OCI-LY1 (cell line): ENCODE measurements around the gene PCED1B.

Experiments
- EZH2 ChIP-seq: fragments of 200-600 bp; sonication (generic), shearing (Covaris generic); IDR thresholded peaks from 2 replicates; pipeline ENCODE4 v1.8.0; 2017; ENCODE audit warnings: borderline replicate concordance, mixed run types, mild to moderate bottlenecking, antibody characterized with exemption, low read length, moderate library complexity, mixed read lengths
- TF ChIP-seq, protein P1 (sequence below): fragments of 200-600 bp; sonication (generic), shearing (Covaris generic); IDR thresholded peaks from 2 replicates; pipeline ENCODE4 v1.5.1; 2017; ENCODE audit warnings: mild to moderate bottlenecking, antibody characterized with exemption, low read length, moderate library complexity, mixed read lengths

DNA sequence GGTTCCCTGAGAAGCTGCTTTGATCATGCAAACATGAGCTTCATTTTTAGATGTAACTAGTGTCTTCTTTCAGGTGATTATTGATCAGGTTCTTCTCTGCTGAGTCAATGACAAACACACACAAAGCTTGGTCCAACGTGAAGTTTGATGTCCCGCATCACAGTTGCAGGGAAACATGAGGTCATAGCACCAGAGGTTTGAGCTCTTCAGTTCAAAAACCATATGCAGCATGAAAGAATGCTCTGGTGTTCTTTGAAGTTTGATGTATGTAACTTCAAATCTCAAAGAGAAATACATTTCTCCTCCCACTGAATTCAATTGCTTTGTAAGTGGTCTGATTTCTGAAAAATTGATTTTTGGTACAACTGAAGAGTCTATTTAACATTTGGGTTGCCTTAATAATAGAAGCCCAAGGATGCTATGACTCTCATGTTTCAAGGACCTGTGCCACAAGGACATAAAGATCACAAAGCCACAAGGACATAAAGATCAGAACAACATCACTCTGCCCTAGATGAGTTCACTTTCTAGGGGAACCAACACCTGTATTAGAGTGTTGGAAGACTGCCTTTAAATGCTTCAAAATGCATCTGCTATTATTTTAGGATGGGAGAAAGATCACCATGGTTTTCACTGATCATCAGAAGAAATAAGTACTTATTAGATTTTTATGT is 31.4 kb downstream of the PCED1B start:
- TF ChIP-seq, protein P1, sequence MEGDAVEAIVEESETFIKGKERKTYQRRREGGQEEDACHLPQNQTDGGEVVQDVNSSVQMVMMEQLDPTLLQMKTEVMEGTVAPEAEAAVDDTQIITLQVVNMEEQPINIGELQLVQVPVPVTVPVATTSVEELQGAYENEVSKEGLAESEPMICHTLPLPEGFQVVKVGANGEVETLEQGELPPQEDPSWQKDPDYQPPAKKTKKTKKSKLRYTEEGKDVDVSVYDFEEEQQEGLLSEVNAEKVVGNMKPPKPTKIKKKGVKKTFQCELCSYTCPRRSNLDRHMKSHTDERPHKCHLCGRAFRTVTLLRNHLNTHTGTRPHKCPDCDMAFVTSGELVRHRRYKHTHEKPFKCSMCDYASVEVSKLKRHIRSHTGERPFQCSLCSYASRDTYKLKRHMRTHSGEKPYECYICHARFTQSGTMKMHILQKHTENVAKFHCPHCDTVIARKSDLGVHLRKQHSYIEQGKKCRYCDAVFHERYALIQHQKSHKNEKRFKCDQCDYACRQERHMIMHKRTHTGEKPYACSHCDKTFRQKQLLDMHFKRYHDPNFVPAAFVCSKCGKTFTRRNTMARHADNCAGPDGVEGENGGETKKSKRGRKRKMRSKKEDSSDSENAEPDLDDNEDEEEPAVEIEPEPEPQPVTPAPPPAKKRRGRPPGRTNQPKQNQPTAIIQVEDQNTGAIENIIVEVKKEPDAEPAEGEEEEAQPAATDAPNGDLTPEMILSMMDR, result no peak
- no peak for TF ChIP-seq EZH2
